Hepatocyte (in vitro differentiated cells): ENCODE data around the gene OS9. TPM values are rescaled to one million over a fixed set of nuclear protein-coding genes. Genes with fewer than 3 reads are reported as not detected.
"Not testable (repeated sequence)": the region's sequence is repeated elsewhere in the genome, so short reads cannot be mapped to it uniquely, and the experiment has no call there.

ENCODE experiments used
- DNase-seq: peaks from one replicate; pipeline ENCODE4 v3.0.0-alpha.2; 2016; ENCODE audit warnings: low spot score
- H2AFZ ChIP-seq: fragments of 200-600 bp; sonication (generic); 2 replicates; pipeline ENCODE4 v1.6.0; 2016; ENCODE audit warnings: antibody characterized with exemption, mild to moderate bottlenecking
- H3K27ac ChIP-seq: fragments of 200-600 bp; sonication (generic); 2 replicates; pipeline ENCODE4 v1.5.1; 2016; ENCODE audit warnings: mild to moderate bottlenecking
- H3K27me3 ChIP-seq: fragments of 200-600 bp; sonication (generic); 2 replicates; pipeline ENCODE4 v1.6.1; 2016
- H3K36me3 ChIP-seq: fragments of 200-600 bp; sonication (generic); replicated peaks from 2 replicates; pipeline ENCODE4 v1.5.1; 2016; ENCODE audit warnings: low read depth; ENCODE audit not compliant: insufficient read depth
- H3K4me1 ChIP-seq: fragments of 200-600 bp; sonication (generic); 2 replicates; pipeline ENCODE4 v1.5.1; 2016; ENCODE audit warnings: mild to moderate bottlenecking, moderate library complexity; ENCODE audit not compliant: insufficient read depth
- H3K4me2 ChIP-seq: fragments of 200-600 bp; sonication (generic); 2 replicates; pipeline ENCODE4 v1.6.0; 2016
- H3K4me3 ChIP-seq: fragments of 200-600 bp; sonication (generic); 2 replicates; pipeline ENCODE4 v1.5.1; 2016; ENCODE audit warnings: mild to moderate bottlenecking
- H3K79me2 ChIP-seq: fragments of 200-600 bp; sonication (generic); 2 replicates; pipeline ENCODE4 v1.6.0; 2017; ENCODE audit warnings: mild to moderate bottlenecking
- H3K9me2 ChIP-seq: fragments of 200-600 bp; sonication (generic); replicated peaks from 2 replicates; pipeline ENCODE4 v1.6.0; 2017; ENCODE audit warnings: mild to moderate bottlenecking; ENCODE audit not compliant: insufficient read depth
- H3K9me3 ChIP-seq: fragments of 200-600 bp; sonication (generic); 2 replicates; pipeline ENCODE4 v1.5.1; 2016; ENCODE audit warnings: low read depth, mild to moderate bottlenecking
- H4K20me1 ChIP-seq: fragments of 200-600 bp; sonication (generic); 2 replicates; pipeline ENCODE4 v1.6.0; 2016; ENCODE audit warnings: mild to moderate bottlenecking; ENCODE audit not compliant: insufficient read depth, poor library complexity, severe bottlenecking
- EZH2 ChIP-seq: fragments of 200-600 bp; sonication (generic); IDR thresholded peaks from 2 replicates; pipeline ENCODE4 v1.6.1; 2016; ENCODE audit warnings: antibody characterized with exemption, mild to moderate bottlenecking, borderline replicate concordance
- EZH2phosphoT487 ChIP-seq: fragments of 200-600 bp; sonication (generic); IDR thresholded peaks from one replicate; pipeline ENCODE4 v1.6.1; 2018; ENCODE audit warnings: antibody characterized with exemption, mild to moderate bottlenecking, low read depth, moderate library complexity; ENCODE audit not compliant: unreplicated experiment, severe bottlenecking
- WGBS: methylation state at CpG from one replicate; pipeline ENCODE4 v1.1.6; 2016; ENCODE audit warnings: low lambda C conversion rate; ENCODE audit errors: missing lambda C conversion rate; 5-methylcytosine and 5-hydroxymethylcytosine counted together
- polyA plus RNA-seq: library from polyadenylated mRNA; unstranded; fragments of >200 nt; fragmentation: Nextera tagmentation; extraction: Ambion mirVana; gene quantifications from 2 replicates; pipeline ENCODE4 v1.2.1, GENCODE V29; 2016
- total RNA-seq: library from RNA; depleted of rRNA; stranded (reverse); fragments of >200 nt; gene quantifications from 2 replicates; pipeline ENCODE4 v1.2.3, GENCODE V29; 2014
- TF ChIP-seq, protein P1 (sequence below): fragments of 200-600 bp; sonication (generic); IDR thresholded peaks from 2 replicates; pipeline ENCODE4 v1.5.1; 2016; ENCODE audit warnings: antibody characterized with exemption, mild to moderate bottlenecking; ENCODE audit not compliant: poor library complexity

The OS9 gene, protein sequence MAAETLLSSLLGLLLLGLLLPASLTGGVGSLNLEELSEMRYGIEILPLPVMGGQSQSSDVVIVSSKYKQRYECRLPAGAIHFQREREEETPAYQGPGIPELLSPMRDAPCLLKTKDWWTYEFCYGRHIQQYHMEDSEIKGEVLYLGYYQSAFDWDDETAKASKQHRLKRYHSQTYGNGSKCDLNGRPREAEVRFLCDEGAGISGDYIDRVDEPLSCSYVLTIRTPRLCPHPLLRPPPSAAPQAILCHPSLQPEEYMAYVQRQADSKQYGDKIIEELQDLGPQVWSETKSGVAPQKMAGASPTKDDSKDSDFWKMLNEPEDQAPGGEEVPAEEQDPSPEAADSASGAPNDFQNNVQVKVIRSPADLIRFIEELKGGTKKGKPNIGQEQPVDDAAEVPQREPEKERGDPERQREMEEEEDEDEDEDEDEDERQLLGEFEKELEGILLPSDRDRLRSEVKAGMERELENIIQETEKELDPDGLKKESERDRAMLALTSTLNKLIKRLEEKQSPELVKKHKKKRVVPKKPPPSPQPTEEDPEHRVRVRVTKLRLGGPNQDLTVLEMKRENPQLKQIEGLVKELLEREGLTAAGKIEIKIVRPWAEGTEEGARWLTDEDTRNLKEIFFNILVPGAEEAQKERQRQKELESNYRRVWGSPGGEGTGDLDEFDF
- total RNA-seq = 303 and 366 TPM in 2 replicates
- 243 and 250 TPM in 2 replicates for polyA plus RNA-seq

- Histone ChIP-seq H3K4me2 (peak within 1 kb of the TSS; percentile 95), H3K27ac (peak within 1 kb of the TSS; percentile 49)
- 1% methylated on average over 45 of the region's 45 CpGs for WGBS
These were observed at the start of gene OS9 for GRCh38 chr12:57693659-57694458. OS9 (plus strand) TSS chr12:57694132; CDS start chr12:57694162, 30 bp downstream.

GRCh38 chr12:57645990-57646658, 47.8 kb upstream of the OS9 start:
- not testable (repeated sequence) for H3K79me2 ChIP-seq, H3K9me2 ChIP-seq, H2AFZ ChIP-seq, H3K4me2 ChIP-seq, H3K4me3 ChIP-seq, H3K27ac ChIP-seq, H4K20me1 ChIP-seq, H3K27me3 ChIP-seq, DNase-seq, H3K36me3 ChIP-seq, H3K4me1 ChIP-seq, H3K9me3 ChIP-seq
- 55% methylated on average over 10 of the region's 13 CpGs for WGBS

More at GRCh38 chr12:57693659-57694458, at the start of gene OS9:
- Histone ChIP-seq H3K27me3 (peaks cover 2% of the 10 kb centered on the region), H4K20me1 (no peaks in the 10 kb centered on the region), H3K4me3 (peak within 1 kb of the TSS; percentile 34), H3K36me3 (no peaks in the 10 kb centered on the region), H2AFZ (peak within 1 kb of the TSS; percentile 50), H3K79me2 (peaks cover 12% of the 10 kb centered on the region), H3K4me1 (peaks cover 7% of the 10 kb centered on the region), H3K9me3 (no peaks in the 10 kb centered on the region), H3K9me2 (no peaks in the 10 kb centered on the region)
- DNase-seq = peak; percentile 99
- no peak for TF ChIP-seq EZH2phosphoT487
- TF ChIP-seq, protein P1, sequence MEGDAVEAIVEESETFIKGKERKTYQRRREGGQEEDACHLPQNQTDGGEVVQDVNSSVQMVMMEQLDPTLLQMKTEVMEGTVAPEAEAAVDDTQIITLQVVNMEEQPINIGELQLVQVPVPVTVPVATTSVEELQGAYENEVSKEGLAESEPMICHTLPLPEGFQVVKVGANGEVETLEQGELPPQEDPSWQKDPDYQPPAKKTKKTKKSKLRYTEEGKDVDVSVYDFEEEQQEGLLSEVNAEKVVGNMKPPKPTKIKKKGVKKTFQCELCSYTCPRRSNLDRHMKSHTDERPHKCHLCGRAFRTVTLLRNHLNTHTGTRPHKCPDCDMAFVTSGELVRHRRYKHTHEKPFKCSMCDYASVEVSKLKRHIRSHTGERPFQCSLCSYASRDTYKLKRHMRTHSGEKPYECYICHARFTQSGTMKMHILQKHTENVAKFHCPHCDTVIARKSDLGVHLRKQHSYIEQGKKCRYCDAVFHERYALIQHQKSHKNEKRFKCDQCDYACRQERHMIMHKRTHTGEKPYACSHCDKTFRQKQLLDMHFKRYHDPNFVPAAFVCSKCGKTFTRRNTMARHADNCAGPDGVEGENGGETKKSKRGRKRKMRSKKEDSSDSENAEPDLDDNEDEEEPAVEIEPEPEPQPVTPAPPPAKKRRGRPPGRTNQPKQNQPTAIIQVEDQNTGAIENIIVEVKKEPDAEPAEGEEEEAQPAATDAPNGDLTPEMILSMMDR = peak; percentile 60

GRCh38 chr12:57646659-57647049, 47.3 kb upstream of the OS9 start:
- not testable (repeated sequence) for H3K79me2 ChIP-seq, H2AFZ ChIP-seq, H3K9me2 ChIP-seq, H3K4me1 ChIP-seq, H3K36me3 ChIP-seq, DNase-seq, H4K20me1 ChIP-seq, H3K27ac ChIP-seq, H3K9me3 ChIP-seq, H3K4me2 ChIP-seq, H3K27me3 ChIP-seq, H3K4me3 ChIP-seq
- 94% methylated on average over 6 of the region's 15 CpGs for WGBS

- no peaks in the 10 kb centered on the region for H3K4me1 ChIP-seq
- TF ChIP-seq EZH2phosphoT487 (no peak), EZH2 (no peak)
- TF ChIP-seq, protein P1 = no peak
- 61% methylated on average over 3 of the region's 3 CpGs for WGBS
- H3K79me2 ChIP-seq = no peaks in the 10 kb centered on the region
- H3K27ac ChIP-seq = no peak overlapping the region
- H2AFZ ChIP-seq = no peak overlapping the region
- H4K20me1 ChIP-seq = no peaks in the 10 kb centered on the region
- no peaks in the 10 kb centered on the region for H3K9me3 ChIP-seq
- H3K4me2 ChIP-seq = no peak overlapping the region
- DNase-seq = no peak
- no peaks in the 10 kb centered on the region for H3K36me3 ChIP-seq
- no peaks in the 10 kb centered on the region for H3K9me2 ChIP-seq
- H3K27me3 ChIP-seq = no peaks in the 10 kb centered on the region
- H3K4me3 ChIP-seq = no peak overlapping the region
These were observed 39.9 kb upstream of the OS9 start for GRCh38 chr12:57654042-57654441.
